GM12892 (cell line): ENCODE results near the gene PCID2.

Experiments
- DNase-seq: peaks from one replicate; pipeline ENCODE4 v3.0.0; 2011; ENCODE audit not compliant: insufficient read length
- FAIRE-seq: peaks from 2 replicates; lab custom pipeline; 2011; peaks lifted over from hg19 to GRCh38; lab: Jason Lieb, UNC
- POLR2A ChIP-seq: IDR thresholded peaks from 2 replicates; pipeline ENCODE4 v1.6.1; 2011; ENCODE audit warnings: low read depth, low read length, control low read depth
- POLR2AphosphoS5 ChIP-seq: IDR thresholded peaks from 2 replicates; pipeline ENCODE4 v1.6.1; 2011; ENCODE audit warnings: low read depth, low read length, control low read depth
- TAF1 ChIP-seq: IDR thresholded peaks from 2 replicates; pipeline ENCODE4 v1.6.1; 2011; ENCODE audit warnings: low read depth, mild to moderate bottlenecking, control low read depth, low read length, borderline replicate concordance

PCID2 gene

GRCh38 chr13:113202912-113203311, 5.6 kb downstream of the PCID2 start:
- TF ChIP-seq POLR2A, result no peak
- TF ChIP-seq POLR2AphosphoS5, result no peak
- TF ChIP-seq TAF1, result no peak
- no peak for FAIRE-seq
- no peak for DNase-seq

DNA sequence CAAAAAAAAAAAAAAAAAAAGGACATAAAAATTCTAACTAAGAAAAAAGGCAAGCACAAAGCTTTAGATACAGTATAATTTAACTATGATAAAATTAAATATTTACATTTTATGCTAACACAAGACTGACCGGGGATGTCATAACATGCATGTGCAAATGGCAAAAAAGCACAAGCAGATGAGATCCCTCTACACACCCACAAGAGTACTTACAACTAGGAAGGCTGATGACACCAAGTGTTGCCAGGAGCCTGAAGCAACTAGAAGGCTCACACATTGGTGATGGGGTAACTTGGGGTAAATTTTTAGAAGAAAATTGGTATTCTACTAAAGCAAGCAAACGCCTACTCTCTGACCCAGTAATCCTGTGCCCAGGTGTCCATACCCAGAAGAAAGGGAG, 6.7 kb downstream of the PCID2 start:
- DNase-seq (no peak), FAIRE-seq (no peak)
- TF ChIP-seq TAF1, result no peak
- no peak for TF ChIP-seq POLR2AphosphoS5
- no peak for TF ChIP-seq POLR2A

- TF ChIP-seq TAF1 (no peak), POLR2A (no peak), POLR2AphosphoS5 (no peak)
- FAIRE-seq (no peak), DNase-seq (no peak)
Measured at GRCh38 chr13:113196970-113197737, 11.3 kb downstream of the PCID2 start.

GRCh38 chr13:113195360-113195759, 13.1 kb downstream of the PCID2 start:
- TF ChIP-seq TAF1, result no peak
- no peak for TF ChIP-seq POLR2A
- no peak for TF ChIP-seq POLR2AphosphoS5
- FAIRE-seq (no peak), DNase-seq (no peak)

- TF ChIP-seq POLR2A (no peak), TAF1 (no peak), POLR2AphosphoS5 (no peak)
- DNase-seq (no peak), FAIRE-seq (no peak)
Measured at GRCh38 chr13:113192902-113193301, 15.6 kb downstream of the PCID2 start.

DNA sequence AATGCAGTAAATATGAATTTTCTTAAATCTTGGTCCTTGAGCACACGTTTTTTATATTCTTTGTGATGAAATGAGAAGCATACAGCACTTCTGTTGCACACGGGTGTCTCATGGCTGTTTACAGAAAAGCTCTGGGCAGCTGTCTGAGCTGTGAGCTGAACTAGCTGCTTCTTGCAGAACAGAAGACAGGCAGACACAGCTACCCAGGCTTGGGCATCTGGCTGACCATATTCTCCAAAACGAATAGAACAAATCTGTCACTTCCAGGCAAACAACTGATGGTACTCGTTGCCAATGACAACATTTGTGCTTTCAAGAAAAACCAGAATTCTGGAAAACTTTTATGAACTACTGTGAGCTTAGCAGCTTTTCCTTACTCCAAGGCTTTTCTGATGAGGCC, 16.2 kb downstream of the PCID2 start:
- FAIRE-seq, result no peak
- no peak for TF ChIP-seq TAF1
- TF ChIP-seq POLR2AphosphoS5, result no peak
- TF ChIP-seq POLR2A, result no peak
- no peak for DNase-seq

DNA sequence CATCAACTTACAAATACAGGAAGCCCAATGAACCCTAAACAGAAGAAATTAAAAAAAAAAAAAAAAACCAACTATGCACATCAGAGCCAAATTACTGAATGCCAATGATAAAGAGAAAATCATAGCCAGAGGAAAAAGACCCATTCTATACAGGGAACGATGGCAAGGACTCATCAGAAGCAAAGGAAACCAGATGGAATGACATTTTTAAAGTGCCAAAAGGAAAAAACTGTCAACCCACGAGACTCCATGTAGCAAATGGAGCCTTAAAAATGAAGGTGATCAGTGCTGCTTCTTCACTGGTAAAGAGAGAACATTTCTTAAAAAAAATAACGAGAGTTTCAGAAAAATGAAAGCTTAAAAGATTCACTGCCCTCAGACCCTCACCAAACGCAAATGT, 18.3 kb downstream of the PCID2 start:
- FAIRE-seq (no peak), DNase-seq (no peak)
- TF ChIP-seq POLR2AphosphoS5 (no peak), POLR2A (no peak), TAF1 (no peak)

GRCh38 chr13:113187883-113188665, 20.4 kb downstream of the PCID2 start:
- FAIRE-seq (no peak), DNase-seq (no peak)
- TF ChIP-seq TAF1 (no peak), POLR2AphosphoS5 (no peak), POLR2A (no peak)

- TF ChIP-seq TAF1, result no peak
- no peak for TF ChIP-seq POLR2AphosphoS5
- no peak for TF ChIP-seq POLR2A
- no peak for DNase-seq
- FAIRE-seq, result no peak
Measured at GRCh38 chr13:113187263-113187669, 21.2 kb downstream of the PCID2 start.

- DNase-seq (no peak), FAIRE-seq (no peak)
Measured at GRCh38 chr13:113186061-113186900, 22.2 kb downstream of the PCID2 start.

More at GRCh38 chr13:113186061-113186900, 22.2 kb downstream of the PCID2 start:
- TF ChIP-seq POLR2AphosphoS5 (no peak), POLR2A (no peak), TAF1 (no peak)
